Tibial nerve (tissue), 4 donors: Measurements from ENCODE around the gene MTFR1L.
"Not testable (repeated sequence)": the region's sequence is repeated elsewhere in the genome, so short reads cannot be mapped to it uniquely, and the experiment has no call there.

Experiments used
- EP300 ChIP-seq, 2 donors: sonication (generic); formaldehyde crosslinking; IDR thresholded peaks; one replicate each; pipeline ENCODE4 v1.6.1; 2017; ENCODE audit warnings: antibody characterized with exemption in 2 of 2, mild to moderate bottlenecking in 1 of 2
- POLR2A ChIP-seq, 2 donors: fragments of 450-650 bp; IDR thresholded peaks; one replicate each; pipeline ENCODE4 v1.6.1; 2017; ENCODE audit warnings: antibody characterized with exemption in 2 of 2, mild to moderate bottlenecking in 2 of 2, moderate library complexity in 2 of 2
- TF ChIP-seq, protein P1 (sequence below), 5 experiments: fragments of 200-600 bp in 3 of 5; fragments of 450-650 bp in 2 of 5; sonication (generic) in 3 of 5; IDR thresholded peaks; one replicate each; pipeline ENCODE4 v1.5.1; 2016 to 2019; ENCODE audit warnings: antibody characterized with exemption in 5 of 5, mild to moderate bottlenecking in 3 of 5, moderate library complexity in 2 of 5

DNA sequence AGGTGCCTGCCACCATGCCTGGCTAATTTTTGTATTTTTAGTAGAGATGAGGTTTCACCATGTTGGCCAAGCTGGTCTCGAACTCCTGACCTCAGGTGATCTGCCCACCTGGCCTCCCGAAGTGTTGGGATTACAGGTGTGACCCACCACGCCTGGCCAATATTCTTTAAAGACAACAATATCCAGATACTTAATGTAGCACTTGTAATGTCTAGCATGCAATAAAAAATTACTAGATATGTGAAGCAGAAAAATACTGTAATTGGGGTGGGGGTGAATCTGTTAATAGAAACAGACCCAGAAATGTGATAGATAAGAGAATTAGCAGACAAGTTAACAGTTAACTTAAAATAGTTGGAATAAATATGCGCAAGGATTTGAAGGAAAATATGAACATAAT is 20.1 kb downstream of the MTFR1L start:
- TF ChIP-seq, protein P1, sequence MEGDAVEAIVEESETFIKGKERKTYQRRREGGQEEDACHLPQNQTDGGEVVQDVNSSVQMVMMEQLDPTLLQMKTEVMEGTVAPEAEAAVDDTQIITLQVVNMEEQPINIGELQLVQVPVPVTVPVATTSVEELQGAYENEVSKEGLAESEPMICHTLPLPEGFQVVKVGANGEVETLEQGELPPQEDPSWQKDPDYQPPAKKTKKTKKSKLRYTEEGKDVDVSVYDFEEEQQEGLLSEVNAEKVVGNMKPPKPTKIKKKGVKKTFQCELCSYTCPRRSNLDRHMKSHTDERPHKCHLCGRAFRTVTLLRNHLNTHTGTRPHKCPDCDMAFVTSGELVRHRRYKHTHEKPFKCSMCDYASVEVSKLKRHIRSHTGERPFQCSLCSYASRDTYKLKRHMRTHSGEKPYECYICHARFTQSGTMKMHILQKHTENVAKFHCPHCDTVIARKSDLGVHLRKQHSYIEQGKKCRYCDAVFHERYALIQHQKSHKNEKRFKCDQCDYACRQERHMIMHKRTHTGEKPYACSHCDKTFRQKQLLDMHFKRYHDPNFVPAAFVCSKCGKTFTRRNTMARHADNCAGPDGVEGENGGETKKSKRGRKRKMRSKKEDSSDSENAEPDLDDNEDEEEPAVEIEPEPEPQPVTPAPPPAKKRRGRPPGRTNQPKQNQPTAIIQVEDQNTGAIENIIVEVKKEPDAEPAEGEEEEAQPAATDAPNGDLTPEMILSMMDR (IDR thresholded peaks at IDR 0.05) = not testable (repeated sequence)
- not testable (repeated sequence) for TF ChIP-seq POLR2A, EP300 (IDR thresholded peaks at IDR 0.05)
